NCI-H345 (cell line): ENCODE results near the gene CXorf49B.
"Not testable (repeated sequence)": the region's sequence is repeated elsewhere in the genome, so short reads cannot be mapped to it uniquely, and the experiment has no call there.

Experiments
- DNase-seq: peaks from one replicate; lab custom pipeline; 2025; lab: John Stamatoyannopoulos, UW

Gene CXorf49B

DNA sequence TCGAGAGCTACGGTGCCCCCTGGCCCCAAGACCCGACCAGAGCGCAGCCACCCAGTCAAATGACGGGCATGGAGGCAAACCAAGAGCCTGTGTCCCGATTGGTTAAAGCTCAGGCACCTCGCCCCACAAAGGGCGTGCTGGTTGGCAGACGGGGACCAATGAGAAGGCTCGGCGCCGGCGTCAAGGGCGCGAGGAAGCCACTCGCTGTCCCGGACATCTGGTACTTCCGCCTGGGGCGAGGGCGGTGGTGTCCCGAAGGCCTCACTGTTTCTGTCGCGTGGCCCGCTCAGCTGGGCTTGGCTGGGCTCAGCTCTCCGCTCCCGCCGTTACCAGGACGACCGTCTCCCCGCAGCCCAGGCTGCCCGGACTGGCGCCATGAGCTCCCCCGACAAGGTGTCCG, at the start of gene CXorf49B:
Gene CXorf49B, plus strand, starts transcription at position 301 of the 400 bp plus-strand sequence. Its CDS starts 75 bp downstream, at position 376.
- DNase-seq = not testable (repeated sequence)

DNA sequence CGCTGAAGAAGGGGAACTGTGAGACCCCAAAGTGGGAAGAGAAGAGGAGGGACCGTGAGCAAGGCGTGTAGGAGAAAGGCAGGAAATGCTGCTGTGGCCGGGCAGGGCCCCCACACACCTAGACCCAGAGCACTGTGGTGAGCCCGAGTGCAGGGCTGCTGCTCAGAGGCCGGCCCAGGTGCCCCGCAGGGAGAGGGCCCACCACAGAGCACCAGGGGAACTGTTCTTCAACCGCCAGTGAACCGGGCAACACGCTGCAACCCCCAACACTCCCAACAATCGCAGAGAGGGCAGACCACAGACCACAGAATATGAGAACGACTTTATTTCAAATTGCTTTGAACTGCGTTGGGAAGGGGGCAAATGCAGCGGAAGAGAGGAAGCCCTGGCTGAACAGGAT, 49.1 kb upstream of the CXorf49B start:
- not testable (repeated sequence) for DNase-seq

- not testable (repeated sequence) for DNase-seq
Observed at GRCh38 chrX:71715551-71715950, 47.6 kb upstream of the CXorf49B start.

DNA sequence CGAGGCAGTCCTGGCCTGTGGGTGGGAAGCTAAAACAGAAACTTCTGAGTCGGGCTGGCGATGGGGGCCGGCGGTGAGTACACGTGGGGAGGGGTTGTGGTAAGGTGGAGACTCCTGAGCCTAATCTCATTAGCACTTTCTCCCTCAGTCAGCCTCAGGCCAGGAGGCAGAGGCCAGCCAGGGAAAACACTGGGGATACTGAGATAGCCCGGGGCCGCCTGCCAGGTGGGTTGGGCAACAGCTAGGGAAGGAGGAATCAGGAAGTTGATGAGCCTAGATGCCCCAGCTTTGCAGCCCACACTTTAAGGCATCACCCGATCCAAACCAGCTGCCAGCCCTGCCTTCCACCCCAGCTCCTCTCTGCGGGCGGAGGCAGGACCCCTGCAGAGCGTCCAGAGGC, 46.8 kb upstream of the CXorf49B start:
- not testable (repeated sequence) for DNase-seq

DNA sequence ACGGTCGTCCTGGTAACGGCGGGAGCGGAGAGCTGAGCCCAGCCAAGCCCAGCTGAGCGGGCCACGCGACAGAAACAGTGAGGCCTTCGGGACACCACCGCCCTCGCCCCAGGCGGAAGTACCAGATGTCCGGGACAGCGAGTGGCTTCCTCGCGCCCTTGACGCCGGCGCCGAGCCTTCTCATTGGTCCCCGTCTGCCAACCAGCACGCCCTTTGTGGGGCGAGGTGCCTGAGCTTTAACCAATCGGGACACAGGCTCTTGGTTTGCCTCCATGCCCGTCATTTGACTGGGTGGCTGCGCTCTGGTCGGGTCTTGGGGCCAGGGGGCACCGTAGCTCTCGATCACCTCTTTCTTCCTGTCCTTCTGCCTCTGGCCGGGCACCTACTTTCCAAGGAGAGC, 45.0 kb upstream of the CXorf49B start, which contains the start of gene CXorf49:
Gene CXorf49, minus strand, starts transcription at position 101 of the 400 bp plus-strand sequence. CDS start 134 bp downstream, outside the sequence.
- DNase-seq = not testable (repeated sequence)

- not testable (repeated sequence) for DNase-seq
Observed at GRCh38 chrX:71719195-71719594, 44.0 kb upstream of the CXorf49B start.

DNA sequence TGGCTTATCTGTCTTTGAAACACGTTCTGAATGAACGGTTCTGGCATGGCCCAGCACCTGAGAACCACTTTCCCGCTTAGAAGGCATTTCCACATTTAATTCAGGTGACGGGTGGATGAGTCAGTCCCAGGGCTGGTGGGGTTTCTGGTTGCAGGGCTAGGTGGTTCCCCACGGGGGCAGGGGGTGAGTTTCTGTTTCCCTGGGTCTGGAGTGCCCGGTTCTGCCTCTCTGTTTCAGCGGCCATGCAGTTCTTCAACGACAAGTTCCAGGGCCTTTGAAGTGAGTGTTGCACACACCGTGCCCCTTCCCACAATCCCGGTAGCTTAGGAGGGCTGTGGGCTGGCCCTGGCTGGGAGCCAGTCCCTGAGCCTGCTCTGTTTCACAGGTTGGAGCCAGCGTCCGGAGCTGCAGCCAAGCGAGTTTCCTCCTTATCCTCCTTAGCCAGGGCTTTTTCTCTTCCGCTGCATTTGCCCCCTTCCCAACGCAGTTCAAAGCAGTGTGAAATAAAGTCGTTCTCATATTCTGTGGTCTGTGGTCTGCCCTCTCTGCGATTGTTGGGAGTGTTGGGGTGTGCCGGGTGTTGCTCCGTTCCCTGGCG, 42.8 kb upstream of the CXorf49B start:
- DNase-seq = not testable (repeated sequence)

GRCh38 chrX:71760688-71761281, 2.4 kb upstream of the CXorf49B start:
- DNase-seq = not testable (repeated sequence)

- not testable (repeated sequence) for DNase-seq
Observed at GRCh38 chrX:71764832-71765231, 1.7 kb downstream of the CXorf49B start.

DNA sequence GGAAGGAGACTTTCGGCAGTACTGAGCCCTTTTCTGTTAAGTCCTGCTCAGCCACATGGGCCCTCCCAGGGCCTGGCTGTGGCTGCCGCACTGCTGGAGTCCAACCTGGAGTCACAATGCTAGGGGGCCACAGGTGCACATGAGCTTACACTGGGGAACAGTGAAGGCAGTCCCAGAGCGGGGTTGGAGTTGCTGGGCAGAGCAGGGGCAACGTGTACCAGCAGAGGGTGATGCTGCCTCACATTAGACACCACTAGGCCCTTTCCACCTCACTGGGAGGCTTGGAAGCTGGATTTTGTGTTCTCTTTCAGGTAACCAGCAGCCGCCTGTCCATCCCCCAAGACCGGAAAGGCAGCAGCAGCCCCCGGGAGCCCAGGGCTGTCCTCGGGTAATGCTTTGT, 2.5 kb downstream of the CXorf49B start:
- not testable (repeated sequence) for DNase-seq

DNA sequence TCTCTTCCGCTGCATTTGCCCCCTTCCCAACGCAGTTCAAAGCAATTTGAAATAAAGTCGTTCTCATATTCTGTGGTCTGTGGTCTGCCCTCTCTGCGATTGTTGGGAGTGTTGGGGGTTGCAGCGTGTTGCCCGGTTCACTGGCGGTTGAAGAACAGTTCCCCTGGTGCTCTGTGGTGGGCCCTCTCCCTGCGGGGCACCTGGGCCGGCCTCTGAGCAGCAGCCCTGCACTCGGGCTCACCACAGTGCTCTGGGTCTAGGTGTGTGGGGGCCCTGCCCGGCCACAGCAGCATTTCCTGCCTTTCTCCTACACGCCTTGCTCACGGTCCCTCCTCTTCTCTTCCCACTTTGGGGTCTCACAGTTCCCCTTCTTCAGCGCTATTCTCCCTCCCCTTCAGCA, 4.0 kb downstream of the CXorf49B start:
- DNase-seq = not testable (repeated sequence)

GRCh38 chrX:71778322-71778721, 15.2 kb downstream of the CXorf49B start:
- DNase-seq = not testable (repeated sequence)

GRCh38 chrX:71782225-71782949, 19.2 kb downstream of the CXorf49B start:
- not testable (repeated sequence) for DNase-seq

DNA sequence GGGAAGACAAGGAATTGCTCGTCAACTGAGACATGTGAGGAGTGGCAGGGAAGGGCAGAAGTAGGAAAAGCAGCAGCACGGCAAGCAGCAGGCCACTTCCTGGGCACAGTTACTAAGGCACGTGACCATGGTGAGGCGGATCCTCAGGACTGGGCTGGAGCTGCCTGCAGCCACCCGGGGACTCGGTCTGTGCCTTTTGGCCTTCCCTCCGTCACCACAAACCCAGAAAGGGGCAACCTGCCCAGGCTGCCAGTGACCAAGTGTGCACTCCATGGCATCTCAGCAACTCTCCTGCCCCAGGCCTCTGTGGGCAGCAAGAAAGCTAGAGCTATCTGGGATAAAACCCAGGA, 19.8 kb downstream of the CXorf49B start:
- DNase-seq = not testable (repeated sequence)

DNA sequence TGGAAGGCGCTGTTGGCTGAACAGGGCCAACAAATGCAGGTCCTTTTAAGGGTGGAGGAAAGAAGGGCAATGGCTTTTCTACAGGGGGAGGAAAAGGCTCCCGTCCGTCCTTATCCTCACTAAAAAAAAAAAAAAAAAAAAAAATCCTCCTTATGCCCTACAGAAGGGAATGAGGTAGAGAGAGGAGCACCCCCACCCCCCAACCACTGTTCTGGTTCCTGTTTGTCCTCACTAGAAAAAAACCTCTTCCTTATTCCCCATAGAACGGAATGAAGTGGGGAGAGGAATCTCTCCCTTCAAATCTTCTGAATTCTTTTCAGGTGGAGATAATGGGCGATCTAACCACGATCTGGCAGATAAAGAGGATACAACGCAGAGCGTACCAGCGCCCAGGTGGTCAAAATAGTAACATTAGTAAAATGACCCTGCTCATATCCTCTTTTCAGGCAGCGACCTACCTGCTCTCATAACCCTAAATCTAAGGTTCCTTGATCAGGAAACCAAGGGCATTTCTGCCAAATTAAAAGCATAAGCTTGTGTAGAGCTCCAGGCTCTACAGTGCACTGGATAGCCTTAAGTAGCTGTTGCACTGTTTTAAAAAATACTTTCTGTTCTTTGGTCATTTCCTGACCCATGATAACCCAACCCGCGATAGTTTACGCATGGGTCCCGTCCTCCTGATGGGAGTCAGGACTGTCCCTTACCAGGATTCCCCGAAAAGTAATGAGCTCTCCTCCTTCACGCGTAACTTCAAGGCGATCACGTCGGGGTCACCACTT, 20.6 kb downstream of the CXorf49B start:
- DNase-seq = not testable (repeated sequence)

DNA sequence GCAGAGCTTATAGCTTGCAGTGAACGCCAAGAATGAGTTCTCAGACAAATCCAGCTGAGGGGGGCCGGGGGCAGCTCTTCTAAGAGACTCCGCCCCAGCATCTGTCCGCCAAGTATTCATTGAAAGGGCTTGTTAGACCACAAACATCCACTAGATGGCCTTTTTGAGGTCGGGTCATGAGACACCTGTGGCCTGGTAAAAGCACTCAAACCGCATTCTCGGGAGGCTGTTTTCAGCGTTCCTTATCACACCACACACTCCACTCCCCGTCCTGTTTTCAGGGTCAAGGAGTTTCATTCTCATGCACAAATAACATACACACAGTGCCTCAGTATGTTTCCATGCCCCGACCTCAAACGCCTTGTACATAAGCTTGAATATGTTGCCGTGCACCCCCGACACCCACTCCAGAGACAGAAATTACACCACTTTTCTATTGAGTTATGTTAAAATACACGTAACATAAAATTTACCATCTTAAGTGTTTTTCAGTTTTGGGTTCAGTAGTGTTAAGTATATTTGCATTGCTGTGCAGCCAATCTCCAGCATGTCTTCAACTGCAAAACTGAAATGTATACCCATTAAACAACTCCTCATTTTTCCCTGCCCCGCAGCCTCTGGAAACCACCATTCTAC, 21.3 kb downstream of the CXorf49B start:
- DNase-seq = not testable (repeated sequence)

DNA sequence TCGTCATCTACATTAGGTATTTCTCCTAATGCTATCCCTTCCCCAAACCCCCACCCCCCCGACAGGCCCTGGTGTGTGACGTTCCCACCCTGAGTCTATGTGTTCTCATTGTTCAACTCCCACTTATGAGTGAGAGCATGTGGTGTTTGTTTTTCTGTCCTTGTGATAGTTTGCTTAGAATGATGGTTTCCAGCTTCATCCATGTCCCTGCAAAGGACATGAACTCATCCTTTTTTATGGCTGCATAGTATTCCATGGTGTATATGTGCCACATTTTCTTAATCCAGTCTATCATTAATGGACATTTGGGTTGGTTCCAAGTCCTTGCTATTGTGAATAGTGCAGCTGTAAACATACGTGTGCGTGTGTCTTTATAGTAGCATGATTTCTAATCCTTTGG, 43.3 kb downstream of the CXorf49B start:
- not testable (repeated sequence) for DNase-seq

DNA sequence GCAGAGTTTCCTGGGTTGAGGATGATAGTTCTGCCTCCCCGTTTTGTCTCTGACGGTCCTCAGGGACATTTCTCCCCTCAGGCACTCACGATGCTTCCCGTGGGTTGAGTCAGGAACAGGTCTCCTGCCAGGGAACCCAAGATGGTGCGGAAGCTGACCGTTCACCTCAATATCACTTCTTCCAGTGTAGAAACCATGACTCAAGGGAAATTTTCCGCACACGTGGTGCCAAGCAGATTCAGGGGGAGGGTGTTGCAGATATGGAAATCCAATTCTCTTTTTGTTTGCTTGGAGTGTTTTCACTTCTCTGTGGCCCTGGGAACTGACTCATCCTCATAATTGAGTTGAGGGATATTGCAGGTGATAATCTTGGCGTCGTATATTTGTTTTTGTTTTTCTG, 46.7 kb downstream of the CXorf49B start:
- DNase-seq = no peak

- no peak for DNase-seq
Observed at GRCh38 chrX:71814123-71814912, 51.2 kb downstream of the CXorf49B start.

GRCh38 chrX:71815121-71815905, 52.2 kb downstream of the CXorf49B start:
- no peak for DNase-seq
